Endothelial cell of umbilical vein (primary cell): ENCODE measurements around the gene UBE3A.

Experiments
- CTCF ChIP-seq, 2 donors: IDR thresholded peaks; 1 replicate in 1 of 2; 2 replicates in 1 of 2; pipeline ENCODE4 v1.5.1; 2011; ENCODE audit warnings: low read length in 2 of 2, mild to moderate bottlenecking in 2 of 2, moderate library complexity in 2 of 2, control low read depth in 1 of 2, inconsistent platforms in 1 of 2, low read depth in 1 of 2; ENCODE audit not compliant: insufficient read depth in 1 of 2; ENCODE audit errors: extremely low read depth in 1 of 2
- FOS ChIP-seq: IDR thresholded peaks from 2 replicates; pipeline ENCODE4 v1.6.1; 2011; ENCODE audit warnings: mild to moderate bottlenecking, low read length, moderate library complexity, borderline replicate concordance; ENCODE audit not compliant: insufficient read depth
- JUN ChIP-seq: IDR thresholded peaks from 2 replicates; pipeline ENCODE4 v1.6.1; 2011; ENCODE audit warnings: borderline replicate concordance, low read depth; ENCODE audit not compliant: insufficient read length, insufficient read depth
- POLR2A ChIP-seq: IDR thresholded peaks from 2 replicates; pipeline ENCODE4 v1.6.1; 2012; ENCODE audit warnings: low read depth, mild to moderate bottlenecking, control low read depth, low read length
- POLR2AphosphoS5 ChIP-seq: IDR thresholded peaks from 2 replicates; pipeline ENCODE4 v1.6.1; 2012; ENCODE audit warnings: low read depth, mild to moderate bottlenecking, control low read depth, low read length, moderate library complexity; ENCODE audit not compliant: insufficient read depth

- no peak for TF ChIP-seq FOS
- no peak for TF ChIP-seq CTCF (IDR thresholded peaks at IDR 0.05; ENCODE audit: extremely low read depth in 1 of 2, insufficient read depth in 1 of 2, low read depth in 1 of 2, low read length in 2 of 2)
- no peak for TF ChIP-seq POLR2A
- no peak for TF ChIP-seq JUN
- TF ChIP-seq POLR2AphosphoS5: no peak
Measured at GRCh38 chr15:25464784-25465183, 26.0 kb upstream of the UBE3A start.
